Measurements from ENCODE around the gene KRTAP12-4.

The KRTAP12-4 gene

GRCh38 chr21:44654576-44655175, at the start of gene KRTAP12-4:
Gene KRTAP12-4 (minus strand): TSS chr21:44654659. CDS start chr21:44654614, 45 bp downstream.
- TF ChIP-seq MAX (IDR thresholded peaks at IDR 0.05): no peak
- TF ChIP-seq CEBPB (IDR thresholded peaks at IDR 0.05): no peak
- TF ChIP-seq REST (IDR thresholded peaks at IDR 0.05; ENCODE audit: low read depth): no peak
- TF ChIP-seq ZBTB7A (IDR thresholded peaks at IDR 0.05; ENCODE audit: low read depth): no peak
- TF ChIP-seq USF1 (IDR thresholded peaks at IDR 0.05): no peak
- TF ChIP-seq TAF1 (IDR thresholded peaks at IDR 0.05; ENCODE audit: low read depth): no peak

- TF ChIP-seq FOXM1 (IDR thresholded peaks at IDR 0.05; ENCODE audit: borderline replicate concordance, low read depth) (no peak), EGR1 (IDR thresholded peaks at IDR 0.05) (no peak), RAD21 (IDR thresholded peaks at IDR 0.05; ENCODE audit: low read depth) (no peak), TAF1 (IDR thresholded peaks at IDR 0.05; ENCODE audit: low read depth) (no peak), TEAD4 (IDR thresholded peaks at IDR 0.05) (no peak), NFIC (IDR thresholded peaks at IDR 0.05) (no peak), CEBPB (IDR thresholded peaks at IDR 0.05) (no peak), ZBTB7A (IDR thresholded peaks at IDR 0.05; ENCODE audit: low read depth) (no peak), EP300 (IDR thresholded peaks at IDR 0.05; ENCODE audit: borderline replicate concordance) (no peak), CREB1 (IDR thresholded peaks at IDR 0.05; ENCODE audit: low read depth) (no peak), TCF12 (IDR thresholded peaks at IDR 0.05; ENCODE audit: low read depth) (no peak), YY1 (IDR thresholded peaks at IDR 0.05; ENCODE audit: low read depth) (no peak), USF1 (IDR thresholded peaks at IDR 0.05) (no peak)
Measured at GRCh38 chr21:44703731-44704635, 49.5 kb upstream of the KRTAP12-4 start.

GRCh38 chr21:44702973-44703730, 48.7 kb upstream of the KRTAP12-4 start:
- TF ChIP-seq CREB1 (IDR thresholded peaks at IDR 0.05; ENCODE audit: low read depth) (no peak), ZBTB7A (IDR thresholded peaks at IDR 0.05; ENCODE audit: low read depth) (no peak), REST (IDR thresholded peaks at IDR 0.05; ENCODE audit: low read depth) (no peak), TAF1 (IDR thresholded peaks at IDR 0.05; ENCODE audit: low read depth) (no peak)

- TF ChIP-seq EGR1 (IDR thresholded peaks at IDR 0.05) (no peak), ZBTB7A (IDR thresholded peaks at IDR 0.05; ENCODE audit: low read depth) (no peak), EP300 (IDR thresholded peaks at IDR 0.05; ENCODE audit: borderline replicate concordance) (no peak), TCF12 (IDR thresholded peaks at IDR 0.05; ENCODE audit: low read depth) (no peak), MAX (IDR thresholded peaks at IDR 0.05) (no peak), TEAD4 (IDR thresholded peaks at IDR 0.05) (no peak), RAD21 (IDR thresholded peaks at IDR 0.05; ENCODE audit: low read depth) (no peak), REST (IDR thresholded peaks at IDR 0.05; ENCODE audit: low read depth) (no peak)
Measured at GRCh38 chr21:44702111-44702972, 47.9 kb upstream of the KRTAP12-4 start.
